NCI-H774 (cell line): ENCODE results near the gene PLA2G5.
"Not testable (repeated sequence)": the region's sequence is repeated elsewhere in the genome, so short reads cannot be mapped to it uniquely, and the experiment has no call there.

Experiments
- DNase-seq: peaks from one replicate; lab custom pipeline; 2025; lab: John Stamatoyannopoulos, UW

Gene PLA2G5

DNA sequence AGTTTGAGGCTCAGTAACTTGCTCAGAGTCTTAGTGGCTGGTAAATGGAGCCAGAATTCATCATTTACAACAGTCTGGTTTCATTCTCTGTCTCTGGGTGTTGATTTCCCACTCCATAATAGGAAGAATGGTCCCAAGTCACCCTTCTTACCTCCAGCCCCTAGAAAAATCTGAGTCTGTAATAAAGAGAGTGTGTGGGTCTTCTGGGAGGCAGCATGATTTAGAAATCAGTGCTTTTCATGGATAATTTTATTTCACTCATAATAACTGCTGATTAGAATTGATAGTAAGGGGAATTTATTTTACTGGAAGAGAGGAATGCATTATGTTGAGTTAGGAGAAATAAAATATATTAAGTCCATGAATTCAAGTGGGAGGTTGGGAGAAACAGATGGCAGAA, 47.2 kb downstream of the PLA2G5 start:
- no peak for DNase-seq

DNA sequence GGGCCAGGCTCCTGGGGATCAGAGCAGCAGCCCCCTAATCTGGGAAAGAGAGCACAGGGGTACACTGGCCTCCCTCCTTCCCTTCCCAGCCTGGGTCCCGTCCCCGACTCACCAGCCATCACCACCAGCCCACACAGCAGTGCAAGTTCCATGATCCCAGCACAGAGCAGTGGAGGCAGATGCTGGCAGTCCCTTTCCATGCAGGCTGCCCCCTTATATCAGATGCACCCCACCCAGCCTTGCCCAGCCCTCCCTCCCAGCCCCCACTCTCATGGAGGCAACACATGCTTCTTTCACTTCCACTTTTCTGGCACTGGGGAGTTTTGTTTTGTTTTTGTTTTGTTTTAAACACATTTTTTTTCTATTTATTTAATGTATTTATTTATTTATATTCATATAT, 49.4 kb downstream of the PLA2G5 start, which contains the start of gene PLA2G2D:
TSS of gene PLA2G2D (minus strand) at position 190 of the 400 bp plus-strand sequence. CDS start at position 152, 38 bp downstream.
- no peak for DNase-seq

DNA sequence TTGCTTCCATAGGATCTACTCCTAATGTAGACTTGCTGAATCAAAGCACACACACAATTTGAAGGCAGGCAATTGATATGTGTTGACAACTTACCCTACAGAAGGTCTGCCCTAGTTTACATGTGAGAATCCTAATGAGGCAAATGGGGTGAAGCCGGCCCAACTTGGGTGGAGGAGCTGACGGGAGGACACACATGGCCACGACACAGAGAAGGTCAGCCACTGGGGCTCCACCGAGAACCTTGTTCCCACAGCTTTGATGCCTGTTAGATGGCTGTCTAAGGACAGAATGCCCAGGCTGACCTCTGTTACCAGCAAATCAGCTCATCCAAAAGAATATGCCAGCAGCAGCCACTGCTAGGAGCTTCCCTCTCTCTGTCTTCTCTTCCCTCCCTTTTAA, 50.8 kb downstream of the PLA2G5 start:
- no peak for DNase-seq

DNA sequence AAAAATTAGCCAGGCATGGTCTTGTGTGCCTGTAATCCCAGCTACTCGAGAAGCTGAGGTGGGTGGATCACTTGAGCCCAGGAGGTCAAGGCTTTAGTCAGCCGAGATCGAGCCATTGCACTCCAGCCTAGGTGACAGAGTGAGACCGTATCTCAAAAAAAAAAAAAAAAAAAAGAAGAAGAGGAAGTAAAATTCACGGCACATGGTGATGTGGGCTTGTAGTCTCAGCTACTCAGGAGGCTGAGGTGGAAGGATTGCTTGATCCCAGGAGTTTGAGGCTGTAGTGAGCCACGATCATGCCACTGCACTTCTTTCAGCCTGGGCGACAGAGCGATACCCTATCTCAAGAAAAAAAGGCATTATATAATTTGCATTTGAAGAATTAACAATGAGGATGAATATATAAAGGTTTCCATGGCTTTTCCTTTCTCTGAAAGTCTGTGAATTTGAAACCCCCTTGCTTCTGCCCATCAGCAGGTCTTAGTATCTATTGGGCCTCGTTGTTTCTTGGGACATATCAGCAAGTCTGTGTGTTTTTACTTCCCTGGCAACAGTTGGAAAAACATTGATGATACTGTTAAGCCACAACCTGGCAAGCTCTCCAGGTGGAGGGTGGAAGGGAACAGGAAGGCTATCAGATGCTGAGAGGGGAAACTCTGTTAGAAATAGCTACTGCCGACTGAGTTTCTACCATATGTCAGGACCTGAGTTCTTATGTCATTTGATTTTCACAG, 53.9 kb downstream of the PLA2G5 start:
- DNase-seq: no peak

DNA sequence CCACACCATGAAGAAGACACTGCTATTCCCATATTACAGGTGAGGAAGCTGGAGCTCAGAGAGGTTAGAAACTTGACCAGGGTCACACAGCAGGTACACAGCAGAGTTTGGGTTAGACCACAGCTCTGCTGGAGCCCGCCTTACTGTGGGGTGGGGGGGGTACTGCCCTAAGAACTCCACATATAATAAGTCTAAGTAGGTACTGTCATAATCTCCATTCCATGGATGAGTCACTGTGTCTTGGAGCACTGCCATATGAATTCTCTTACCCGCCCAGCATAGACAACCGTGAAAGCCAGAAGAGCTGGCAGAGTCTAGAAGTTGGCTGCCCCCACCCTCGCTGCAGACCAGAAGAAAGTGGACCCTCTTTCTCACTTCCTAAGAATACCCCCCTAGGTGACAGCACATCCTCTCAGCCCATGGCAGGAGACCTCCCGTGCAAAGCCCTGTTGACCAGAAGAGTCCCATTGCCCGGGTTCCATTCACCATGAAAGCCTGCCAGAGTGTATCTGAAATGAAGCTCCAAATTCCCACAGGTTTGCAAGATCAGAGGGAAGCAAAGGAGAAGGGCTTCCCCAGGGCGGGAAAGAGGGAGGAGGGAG, 54.6 kb downstream of the PLA2G5 start:
- DNase-seq: no peak

DNA sequence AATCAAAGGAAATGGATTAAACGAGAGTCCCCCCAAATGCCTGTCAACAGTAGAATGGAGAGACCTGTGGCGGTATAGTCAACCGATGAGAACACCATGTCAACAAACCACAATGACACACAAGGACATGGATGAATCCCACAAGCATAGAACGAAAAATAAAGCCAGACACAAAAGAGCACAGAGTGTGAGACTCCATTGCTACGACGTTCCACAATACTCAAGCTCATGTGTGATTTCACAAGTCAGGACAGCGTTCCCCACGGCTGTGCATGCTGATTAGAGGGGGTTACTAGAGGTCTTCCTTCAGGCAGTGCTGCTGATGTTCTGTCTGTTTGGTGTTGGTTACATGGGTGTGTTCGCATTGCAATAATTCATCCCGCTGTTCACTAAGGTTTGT, 55.1 kb downstream of the PLA2G5 start:
- DNase-seq: no peak

DNA sequence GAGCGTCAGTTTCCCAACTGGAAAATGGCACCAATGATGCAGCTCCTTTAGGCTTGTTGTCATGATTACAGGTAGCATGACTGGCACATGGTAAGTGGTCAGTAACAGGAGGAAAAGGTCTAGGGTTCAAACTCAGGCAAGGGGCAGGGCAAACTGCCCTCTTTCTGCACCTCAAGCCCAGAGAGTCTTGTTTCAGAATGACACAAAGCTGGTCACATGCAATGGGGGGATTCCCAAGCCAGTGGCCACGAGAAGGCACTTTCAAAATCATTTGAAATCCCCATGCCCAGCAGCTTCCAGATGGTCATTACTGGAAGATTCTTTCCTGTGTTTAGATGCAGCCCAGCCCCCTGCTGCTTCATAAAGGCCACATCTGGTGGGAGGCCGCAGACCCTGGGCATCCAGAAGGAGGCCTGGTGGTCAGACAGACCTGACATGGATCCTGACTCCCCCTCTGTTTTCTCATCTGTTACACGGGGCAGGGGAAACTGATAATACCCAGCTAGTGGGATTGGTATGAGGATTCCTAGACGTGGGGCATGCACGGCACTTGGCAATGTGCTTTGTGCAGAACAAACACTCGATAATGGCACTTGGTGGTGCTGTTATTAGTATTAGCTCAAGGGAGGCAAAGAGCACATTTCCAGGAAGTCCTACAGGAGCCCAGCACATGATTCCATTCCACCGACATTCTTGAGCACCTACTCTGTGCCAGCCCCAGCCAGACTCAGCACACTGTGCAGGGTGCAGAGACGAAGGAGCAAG, 56.2 kb downstream of the PLA2G5 start:
- DNase-seq: no peak

DNA sequence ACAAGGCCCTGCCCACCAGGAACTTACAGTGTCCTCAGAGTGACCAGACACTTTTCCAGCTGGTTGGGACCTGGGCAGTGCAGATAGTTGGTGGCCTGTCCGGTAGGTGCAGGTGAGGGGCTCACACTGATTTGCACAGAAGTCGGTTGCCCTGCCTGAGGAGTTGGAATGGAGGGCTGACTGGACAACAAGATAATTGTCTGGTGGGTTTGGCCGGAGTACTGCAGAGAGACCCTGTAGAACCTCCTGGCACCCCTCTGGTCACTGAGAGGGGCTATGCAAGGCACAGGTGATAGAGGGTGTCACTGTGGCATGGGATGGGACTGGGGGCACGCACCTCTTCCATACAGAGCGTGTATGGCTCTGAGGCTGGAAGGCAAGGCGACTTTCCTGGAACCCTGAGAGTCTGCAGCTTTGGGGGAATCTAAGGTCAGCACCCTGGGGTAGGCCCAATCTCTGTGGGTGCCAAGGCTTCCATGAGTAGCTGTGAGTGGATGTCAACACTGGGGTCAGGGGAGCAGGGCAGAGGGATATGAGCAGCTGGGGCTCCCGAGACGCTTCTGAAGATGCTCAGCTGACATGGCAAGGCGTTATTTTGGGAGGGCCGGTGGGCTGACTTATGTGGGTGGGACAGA, 56.9 kb downstream of the PLA2G5 start:
- DNase-seq: no peak

DNA sequence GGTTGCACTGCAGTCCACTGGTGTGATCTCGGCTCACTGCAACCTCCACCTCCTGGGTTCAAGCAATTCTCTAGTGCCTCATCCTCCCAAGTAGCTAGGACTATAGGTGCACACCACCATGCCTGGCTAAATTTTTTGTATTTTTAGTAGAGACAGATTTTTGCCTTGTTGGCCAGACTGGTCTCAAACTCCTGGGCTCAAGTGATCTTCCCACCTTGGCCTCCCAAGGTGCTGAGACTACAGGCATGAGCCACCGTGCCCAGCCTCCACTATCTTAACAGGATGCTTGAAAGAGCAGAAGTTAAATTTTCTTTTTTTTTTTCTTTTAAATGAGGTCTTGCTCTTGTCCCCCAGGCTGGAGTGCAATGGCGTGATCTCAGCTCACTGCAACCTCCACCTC, 60.5 kb downstream of the PLA2G5 start:
- not testable (repeated sequence) for DNase-seq

DNA sequence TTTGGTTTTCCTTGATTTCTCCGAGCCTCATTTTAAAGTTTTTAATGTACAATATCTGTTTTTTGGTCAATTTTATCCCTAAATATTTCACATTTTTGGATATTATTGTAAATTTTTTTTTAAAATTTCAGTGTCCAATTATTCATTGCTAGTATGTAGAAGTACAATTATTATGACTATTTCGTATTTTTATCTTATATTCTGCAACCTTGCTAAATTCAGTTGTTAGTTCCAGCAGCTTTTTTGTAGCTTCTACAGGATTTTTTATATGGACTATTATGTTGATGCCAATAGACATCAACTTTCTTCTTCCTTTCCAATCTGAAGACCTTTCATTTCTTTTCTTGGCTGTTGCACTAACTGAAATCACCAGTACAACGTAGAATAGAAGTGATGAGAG, 65.0 kb downstream of the PLA2G5 start:
- DNase-seq: no peak

DNA sequence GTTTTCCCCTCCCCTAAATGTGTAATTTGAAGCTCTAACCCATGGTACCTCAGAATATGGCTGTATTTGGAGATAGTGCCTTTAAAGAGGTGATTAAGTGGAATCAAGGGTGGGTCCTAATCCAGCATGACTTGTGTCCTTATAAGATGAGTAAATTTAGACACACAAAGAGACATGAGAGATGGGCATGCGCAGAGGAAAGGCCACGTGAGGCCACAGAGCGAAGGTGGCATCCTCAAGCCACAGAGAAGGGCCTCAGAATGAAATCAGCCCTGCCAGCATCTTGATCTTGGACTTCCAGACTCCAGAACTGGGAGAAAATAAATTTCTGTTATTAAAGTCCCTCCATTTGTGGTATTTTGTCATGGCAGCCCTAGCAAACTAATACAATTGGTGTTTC, 66.3 kb downstream of the PLA2G5 start:
- DNase-seq: no peak

DNA sequence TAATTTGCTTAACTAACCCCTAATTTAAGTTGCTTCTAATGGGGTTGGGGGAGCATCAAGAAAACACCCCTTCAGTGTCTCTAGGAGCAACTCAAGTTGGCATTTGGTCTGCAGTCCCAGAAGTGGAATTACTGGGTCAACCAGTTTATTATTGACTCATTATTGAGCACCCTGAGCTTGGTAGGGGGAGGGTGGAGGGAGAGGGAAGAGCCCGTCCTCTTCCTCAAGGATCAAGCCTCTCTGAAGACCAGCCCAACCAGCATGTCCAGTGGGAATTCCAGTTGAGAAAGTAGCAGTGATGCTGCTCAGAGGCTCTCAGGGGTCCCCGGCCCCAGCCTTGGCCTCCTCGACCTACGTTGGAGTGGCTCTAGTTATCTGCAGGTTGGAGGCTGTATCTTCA, 67.1 kb downstream of the PLA2G5 start:
- DNase-seq: no peak

DNA sequence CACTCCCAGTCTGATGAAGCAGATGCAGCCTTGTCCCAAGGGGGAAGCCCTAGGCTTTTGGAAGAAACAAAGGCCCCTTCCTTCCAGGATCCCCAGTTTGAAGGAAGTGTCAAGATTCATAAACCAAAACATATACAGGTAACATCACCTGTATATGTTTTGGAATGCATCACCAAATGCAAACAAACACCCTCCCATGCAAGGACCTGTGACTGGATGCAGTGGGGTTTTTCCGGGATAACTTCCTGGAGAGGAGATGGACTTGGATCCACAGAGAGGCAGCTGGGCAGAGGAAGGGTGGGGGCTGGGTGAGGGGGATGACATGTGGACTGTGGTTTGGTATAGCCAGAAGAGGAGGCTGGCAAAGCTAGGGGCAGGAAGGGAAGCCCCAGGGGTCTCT, 67.6 kb downstream of the PLA2G5 start:
- no peak for DNase-seq

DNA sequence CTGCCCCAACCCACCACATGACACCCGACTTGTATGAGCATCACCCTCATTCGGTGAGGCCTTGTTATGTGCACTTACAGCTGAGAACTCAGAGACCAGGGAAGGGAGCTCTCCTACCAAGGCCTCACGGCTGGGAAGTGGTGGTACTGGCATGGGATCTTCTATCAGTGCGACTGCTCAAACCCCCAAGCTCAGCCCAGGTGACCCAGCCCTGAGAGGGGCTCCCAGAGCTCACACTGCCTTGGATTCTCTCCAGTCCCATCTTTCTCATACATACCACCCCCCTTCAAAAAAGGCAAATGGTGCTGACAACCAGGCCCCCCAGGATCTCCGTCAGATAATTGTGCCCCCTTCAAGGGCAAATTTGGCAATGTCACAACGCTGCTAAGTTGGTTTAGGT, 68.4 kb downstream of the PLA2G5 start:
- DNase-seq: no peak

DNA sequence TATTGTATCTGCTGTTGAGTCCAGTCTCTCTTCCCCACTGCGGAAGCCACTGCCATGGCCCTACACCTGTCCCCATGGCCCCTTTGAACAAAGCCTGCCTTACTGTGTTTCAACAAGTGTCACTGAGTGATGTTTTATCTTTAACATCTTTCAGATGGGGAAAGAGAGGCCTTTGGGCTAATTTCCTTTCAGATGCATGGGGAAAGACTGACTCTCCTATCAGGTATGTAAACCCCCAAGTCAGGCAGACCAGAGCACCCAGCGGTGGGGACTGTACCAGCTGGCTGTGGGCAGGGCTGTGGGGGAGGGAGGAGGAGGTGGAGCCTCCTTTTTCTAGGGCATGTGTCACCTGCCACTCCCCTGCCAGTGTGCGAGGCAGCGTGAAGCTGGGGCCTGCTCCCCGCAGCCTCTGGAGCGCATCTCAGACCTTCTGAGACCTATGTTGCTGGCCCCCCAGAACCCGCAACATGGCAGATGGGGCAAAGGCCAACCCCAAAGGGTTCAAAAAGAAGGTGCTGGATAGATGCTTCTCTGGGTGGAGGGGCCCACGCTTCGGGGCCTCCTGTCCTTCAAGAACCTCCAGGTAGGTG, 69.1 kb downstream of the PLA2G5 start, which contains the start of gene PLA2G2F:
TSS of gene PLA2G2F (plus strand) at position 363 of the 590 bp plus-strand sequence. CDS start at position 468, 105 bp downstream.
- DNase-seq: no peak

DNA sequence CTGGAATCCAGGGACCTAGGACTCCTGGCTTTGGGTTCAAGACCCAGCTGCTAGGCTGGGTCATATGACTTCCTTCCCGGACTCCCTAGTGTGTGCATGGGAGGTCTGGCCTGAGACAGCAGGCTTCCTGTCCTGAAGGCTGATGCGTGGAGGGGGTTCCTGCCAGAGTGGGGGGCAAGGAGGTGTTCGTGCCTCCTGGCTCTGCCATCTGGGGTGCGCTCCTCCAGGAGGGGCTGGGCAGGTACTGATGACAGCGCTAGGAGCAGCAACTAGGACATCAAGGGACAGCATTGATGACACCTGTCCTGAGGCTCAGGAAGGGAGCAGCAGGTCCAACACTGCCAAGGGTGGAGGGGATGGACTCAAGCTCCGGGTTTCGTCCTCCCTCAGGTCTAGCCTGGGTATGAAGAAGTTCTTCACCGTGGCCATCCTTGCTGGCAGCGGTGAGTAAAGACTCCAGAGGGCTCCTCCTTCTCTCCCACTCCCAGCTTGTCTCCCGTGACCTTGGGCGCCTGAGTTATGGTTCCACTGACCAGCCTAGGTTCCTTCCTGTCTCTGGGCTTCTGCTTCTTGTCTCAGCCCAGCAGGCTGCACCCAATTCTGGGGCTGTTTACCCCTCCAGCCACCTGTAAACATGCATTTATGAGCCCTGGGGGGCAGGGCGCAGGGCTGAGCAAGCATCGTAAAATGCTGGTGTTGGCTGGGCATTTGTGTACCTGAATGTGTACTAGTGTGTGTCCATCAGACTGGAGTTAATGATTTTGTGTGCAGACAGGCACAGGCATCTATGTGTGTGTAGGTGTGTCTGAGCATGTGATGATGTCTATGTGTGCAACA, 70.0 kb downstream of the PLA2G5 start:
- no peak for DNase-seq

DNA sequence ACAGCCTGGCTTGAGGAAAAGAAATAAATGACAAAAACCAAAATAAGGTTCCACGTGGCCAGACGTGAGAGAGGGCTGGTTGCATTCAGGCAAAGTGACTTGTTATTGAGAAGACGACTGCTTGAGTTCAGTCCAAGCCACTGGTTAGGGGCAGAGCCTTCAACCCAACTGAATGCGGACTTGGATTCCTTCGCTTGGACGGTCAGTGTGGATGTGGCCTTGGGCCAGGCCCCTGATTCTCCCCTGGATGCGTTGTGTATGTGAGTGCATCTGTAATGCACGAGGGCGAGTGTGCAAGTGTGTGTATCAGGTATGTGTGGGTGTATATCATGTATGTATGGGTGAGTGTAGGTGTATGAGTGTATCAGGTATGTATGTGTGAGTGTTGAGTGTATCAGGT, 71.0 kb downstream of the PLA2G5 start:
- no peak for DNase-seq

DNA sequence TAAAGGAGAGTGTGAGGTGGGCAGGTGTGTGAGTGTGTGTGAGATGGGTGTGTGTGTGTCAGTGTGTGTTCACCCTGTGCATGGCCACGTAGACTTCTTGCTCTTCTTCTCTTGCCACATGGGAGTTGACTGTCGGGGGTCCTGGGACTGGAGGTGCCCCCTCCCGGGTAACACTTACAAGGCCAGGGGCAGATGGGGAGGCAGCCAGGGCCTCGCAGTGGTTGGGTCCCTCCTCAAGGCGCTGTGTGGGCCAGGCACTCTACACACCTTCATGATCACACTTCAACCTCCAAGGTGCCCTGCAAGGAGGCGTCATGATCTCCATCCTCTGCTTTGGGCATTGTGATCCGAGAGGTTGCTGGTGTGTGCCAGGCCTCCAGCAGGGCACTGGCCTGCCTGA, 71.5 kb downstream of the PLA2G5 start:
- no peak for DNase-seq
